HepG2 (cell line): Measurements from ENCODE around the gene CCDC148. TPM values are rescaled to one million over a fixed set of nuclear protein-coding genes. Genes with fewer than 3 reads are reported as not detected.
A peak's percentile ranks its signal among the peaks of the same experiment; 100 is the strongest.

Experiments used
- ATAC-seq: fragments of 200-7000 bp; cut with Tn5 transposase; 3 replicates; pipeline ENCODE4 v1.9.1; 2020; ENCODE audit warnings: mild to moderate bottlenecking, moderate library complexity
- BruUV-seq: library from RNA; stranded (reverse); fragments of 400-500 nt; replicated peaks from 2 replicates; lab custom pipeline; 2021; lab: Mats Ljungman, UMichigan
- CTCF ChIA-PET: fragments of 300-600 bp; formaldehyde crosslinking; extraction: SDS; loops from one replicate; lab custom pipeline; 2021; ENCODE audit warnings: low total read pairs, inconsistent platforms, low intra/inter-chr PET ratio; lab: Yijun Ruan, JAX
- POLR2A ChIA-PET: fragments of 350-600 bp; sonication (Branson Sonifier 250); formaldehyde crosslinking; loops from one replicate; lab custom pipeline; 2020; ENCODE audit warnings: antibody characterized with exemption, inconsistent platforms; lab: Yijun Ruan, JAX
- DNase-seq: peaks from one replicate; pipeline ENCODE4 v3.0.0-alpha.2; 2015; ENCODE audit warnings: low spot score
- FAIRE-seq: peaks from 3 replicates; lab custom pipeline; 2011; peaks lifted over from hg19 to GRCh38; lab: Jason Lieb, UNC
- H2AFZ ChIP-seq: one replicate; pipeline ENCODE4 v1.6.1; 2011; ENCODE audit warnings: low read length, inconsistent platforms
- H3K27ac ChIP-seq: fragments of 300-600 bp; 3 replicates; pipeline ENCODE4 v1.8.0; 2011; ENCODE audit warnings: mixed run types, mild to moderate bottlenecking, mixed read lengths, low read length, inconsistent platforms; ENCODE audit not compliant: insufficient read depth; ENCODE audit errors: extremely low read length
- H3K27me3 ChIP-seq, 2 experiments: fragments of 200-600 bp in 1 of 2; 2 replicates in 1 of 2; 3 replicates in 1 of 2; pipeline versions ENCODE4 v1.6.0 to v1.8.0; 2011; ENCODE audit warnings: low read length in 2 of 2, mild to moderate bottlenecking in 2 of 2, moderate library complexity in 2 of 2, inconsistent platforms in 1 of 2; ENCODE audit not compliant: insufficient read depth in 2 of 2, control insufficient read depth in 1 of 2
- H3K36me3 ChIP-seq, 2 experiments: fragments of 200-600 bp in 1 of 2; replicated peaks in 1 of 2; 2 replicates in 1 of 2; 3 replicates in 1 of 2; pipeline versions ENCODE4 v1.5.1 to v1.8.0; 2011; ENCODE audit warnings: low read length in 2 of 2, inconsistent platforms in 1 of 2; ENCODE audit not compliant: insufficient read depth in 2 of 2, control insufficient read depth in 1 of 2
- H3K4me1 ChIP-seq: 2 replicates; pipeline ENCODE4 v1.5.1; 2012; ENCODE audit warnings: low read length, inconsistent platforms; ENCODE audit not compliant: insufficient read depth
- H3K4me2 ChIP-seq: 2 replicates; pipeline ENCODE4 v1.6.0; 2011; ENCODE audit warnings: low read depth, low read length, inconsistent platforms
- H3K4me3 ChIP-seq, 3 experiments: fragments of 200-600 bp in 1 of 3; sonication (generic), shearing (Covaris generic) in 1 of 3; replicated peaks in 1 of 3; 2 replicates each; pipeline ENCODE4 v1.5.1; 2011 to 2016; ENCODE audit warnings: low read length in 3 of 3, inconsistent platforms in 2 of 3, low read depth in 2 of 3, mild to moderate bottlenecking in 2 of 3, control low read depth in 1 of 3, mixed read lengths in 1 of 3; ENCODE audit not compliant: insufficient read depth in 1 of 3
- H3K79me2 ChIP-seq: one replicate; pipeline ENCODE4 v1.6.1; 2011; ENCODE audit warnings: low read length, inconsistent platforms; ENCODE audit not compliant: insufficient read depth
- H3K9ac ChIP-seq: 2 replicates; pipeline ENCODE4 v1.6.0; 2011; ENCODE audit warnings: mild to moderate bottlenecking, low read depth, low read length, inconsistent platforms; ENCODE audit not compliant: insufficient read depth
- H3K9me3 ChIP-seq: 2 replicates; pipeline ENCODE4 v1.5.1; 2012; ENCODE audit warnings: mild to moderate bottlenecking, low read length
- H4K20me1 ChIP-seq: 2 replicates; pipeline ENCODE4 v1.6.0; 2011; ENCODE audit warnings: inconsistent platforms, mild to moderate bottlenecking, low read length, moderate library complexity; ENCODE audit not compliant: insufficient read depth
- AGO1 ChIP-seq: fragments of 200-400 bp; formaldehyde crosslinking; IDR thresholded peaks from 2 replicates; pipeline ENCODE4 v1.6.1; 2017; ENCODE audit warnings: mild to moderate bottlenecking, low read depth, low read length, moderate library complexity; ENCODE audit not compliant: poor library complexity, severe bottlenecking
- FOXA3 ChIP-seq: IDR thresholded peaks from 2 replicates; pipeline ENCODE4 v1.6.1; 2016; ENCODE audit warnings: missing genetic modification reagents, missing compliant biosample characterization
- GATAD2A ChIP-seq: IDR thresholded peaks from 2 replicates; pipeline ENCODE4 v1.6.1; 2016
- GZF1 ChIP-seq: sonication (generic); formaldehyde crosslinking; IDR thresholded peaks from 2 replicates; pipeline ENCODE4 v1.5.1; 2020; ENCODE audit warnings: mild to moderate bottlenecking, missing genetic modification reagents
- MAFF ChIP-seq: IDR thresholded peaks from 2 replicates; pipeline ENCODE4 v1.6.1; 2011; ENCODE audit warnings: low read depth, low read length, improper control_type of control experiment
- NCOA1 ChIP-seq: sonication (generic); formaldehyde crosslinking; IDR thresholded peaks from 2 replicates; pipeline ENCODE4 v1.9.0; 2021; ENCODE audit warnings: missing genetic modification reagents
- NR2F6 ChIP-seq, 2 experiments: IDR thresholded peaks; 2 replicates each; pipeline ENCODE4 v1.6.1; 2016; ENCODE audit warnings: antibody characterized with exemption in 1 of 2, mild to moderate bottlenecking in 1 of 2
- PITX1 ChIP-seq: sonication (generic); formaldehyde crosslinking; IDR thresholded peaks from 2 replicates; pipeline ENCODE4 v1.5.1; 2020; ENCODE audit warnings: mild to moderate bottlenecking, missing genetic modification reagents
- RXRB ChIP-seq: IDR thresholded peaks from 2 replicates; pipeline ENCODE4 v1.6.1; 2016; ENCODE audit warnings: borderline replicate concordance, missing genetic modification reagents, missing compliant biosample characterization
- TCF7 ChIP-seq: sonication (generic); IDR thresholded peaks from 2 replicates; pipeline ENCODE4 v1.6.1; 2016; ENCODE audit warnings: antibody characterized with exemption, low read depth
- ZBTB20 ChIP-seq: sonication (generic); formaldehyde crosslinking; IDR thresholded peaks from 2 replicates; pipeline ENCODE4 v1.8.1; 2023; ENCODE audit warnings: missing genetic modification reagents, low read depth, mild to moderate bottlenecking, borderline replicate concordance
- ZNF124 ChIP-seq: sonication (generic); formaldehyde crosslinking; IDR thresholded peaks from 2 replicates; pipeline ENCODE4 v1.4.0; 2020; ENCODE audit warnings: missing genetic modification reagents
- ZNF644 ChIP-seq: IDR thresholded peaks from 2 replicates; pipeline ENCODE4 v1.6.1; 2016; ENCODE audit warnings: low read depth
- ZNF75D ChIP-seq: sonication (generic); formaldehyde crosslinking; IDR thresholded peaks from 2 replicates; pipeline ENCODE4 v1.8.1; 2023; ENCODE audit warnings: missing genetic modification reagents, mild to moderate bottlenecking, borderline replicate concordance
- ZNF792 ChIP-seq: IDR thresholded peaks from 2 replicates; pipeline ENCODE4 v1.6.1; 2016
- WGBS: methylation state at CpG from one replicate; pipeline ENCODE4 v1.1.6; 2017; ENCODE audit warnings: low lambda C conversion rate; 5-methylcytosine and 5-hydroxymethylcytosine counted together
- in situ Hi-C: cut with HindIII; loops from 2 replicates; pipeline ENCODE4 v1.10.0; 2017; ENCODE audit warnings: low pct_unique_long_range_greater_than_20kb; ENCODE audit not compliant: extremely low pct_ligation_motif_present
- intact Hi-C: fragments of 100-400 bp; cut with micrococcal nuclease; formaldehyde crosslinking; loops from one replicate; pipeline ENCODE4 v1.10.0; 2022; ENCODE audit not compliant: unreplicated experiment
- polyA plus RNA-seq, 8 experiments: library from polyadenylated mRNA; depleted of rRNA in 3 of 8; stranded (reverse) in 7 of 8; unstranded in 1 of 8; fragments of >200 nt; fragmentation: Illumina TruSeq in 4 of 8; extraction: Trizol in 4 of 8; gene quantifications; 2 replicates each; pipeline versions ENCODE4 v1.2.1 to v1.2.3, GENCODE V29; 2011 to 2016; ENCODE audit warnings: low read depth in 4 of 8, missing spikeins in 1 of 8, mixed read lengths in 1 of 8; ENCODE audit not compliant: insufficient read depth in 1 of 8
- total RNA-seq, 5 experiments: library from RNA; depleted of rRNA; stranded (reverse); fragments of >200 nt; fragmentation: Illumina TruSeq; extraction: Trizol; gene quantifications; 2 replicates each; pipeline ENCODE4 v1.2.3, GENCODE V29; 2016; ENCODE audit warnings: low read depth in 1 of 5
- TF ChIP-seq, protein P1 (sequence below): IDR thresholded peaks from 2 replicates; pipeline ENCODE4 v1.6.1; 2012; ENCODE audit warnings: inconsistent platforms
- TF ChIP-seq, protein P2 (sequence below): sonication (generic); formaldehyde crosslinking; IDR thresholded peaks from 2 replicates; pipeline ENCODE4 v1.4.0; 2020; ENCODE audit warnings: missing genetic modification reagents
- TF ChIP-seq, protein P3 (sequence below): sonication (generic); formaldehyde crosslinking; conservative IDR thresholded peaks from 2 replicates; pipeline ENCODE4 v1.4.0; 2020; ENCODE audit warnings: mild to moderate bottlenecking, missing genetic modification reagents, moderate library complexity
- TF ChIP-seq, protein P4 (sequence below): sonication (generic); formaldehyde crosslinking; IDR thresholded peaks from 2 replicates; pipeline ENCODE4 v1.4.0; 2020; ENCODE audit warnings: missing genetic modification reagents, borderline replicate concordance

Gene CCDC148
- total and polyA plus RNA-seq, 2 of the 13 experiments (the other 11 are each of a cell fraction or from before 2014, with no cell fraction given), result 0.30 to 0.49 TPM

DNA sequence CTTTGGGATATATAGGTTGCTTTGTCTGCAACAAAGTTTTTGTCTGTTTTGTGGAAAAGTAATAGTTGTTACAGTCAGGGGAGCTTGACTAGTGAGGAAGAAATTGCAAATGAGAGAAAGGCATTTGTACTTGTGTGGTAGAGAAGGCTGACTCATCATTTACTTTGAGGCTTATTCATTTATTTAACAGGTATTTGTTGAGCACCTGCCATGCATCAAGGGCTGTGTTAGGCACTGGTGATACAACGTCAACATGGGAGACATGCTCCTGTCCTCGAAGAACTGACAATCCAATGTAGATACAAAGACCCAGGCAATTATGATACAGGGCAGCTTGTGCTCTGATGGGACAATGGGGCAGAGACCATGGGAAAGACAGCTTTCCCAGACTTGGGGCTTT lies 275.4 kb downstream of the CCDC148 start:
- Histone ChIP-seq H4K20me1 (no peaks in the 10 kb centered on the region), H3K27ac (no peak overlapping the region), H3K36me3 (no peaks in the 10 kb centered on the region), H3K4me1 (peaks cover 66% of the 10 kb centered on the region), H3K9ac (no peak overlapping the region), H3K4me3 (no peak overlapping the region), H3K9me3 (no peaks in the 10 kb centered on the region), H3K79me2 (no peaks in the 10 kb centered on the region), H2AFZ (no peak overlapping the region), H3K27me3 (no peaks in the 10 kb centered on the region), H3K4me2 (no peak overlapping the region)
- ChIA-PET POLR2A (interaction anchor here (2.9 to 3.3 kb wide), 2 partner anchors 50 to 277 kb away, joined by 10 to 11 read pairs; no protein-coding TSS in a partner anchor), CTCF (no interaction called here)
- DNase-seq (peak; percentile 59), ATAC-seq (no peak), FAIRE-seq (no peak)
- in situ Hi-C loops (loop anchor here (5.0 kb wide), 1 partner anchor 276 kb away; the partner anchor contains the start of genes CCDC148 and PKP4), intact Hi-C loops (no loop called here)
- BruUV-seq, result no TSS peak
- WGBS, result 7% methylated on average over 2 of the region's 2 CpGs
- TF ChIP-seq, protein P1, sequence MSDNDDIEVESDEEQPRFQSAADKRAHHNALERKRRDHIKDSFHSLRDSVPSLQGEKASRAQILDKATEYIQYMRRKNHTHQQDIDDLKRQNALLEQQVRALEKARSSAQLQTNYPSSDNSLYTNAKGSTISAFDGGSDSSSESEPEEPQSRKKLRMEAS, result peak; percentile 54; the same call in 1 of the 2 replicates
- TF ChIP-seq ZBTB20 (CRISPR knock-in tag) (peak; percentile 40; the same call in 1 of the 2 replicates), ZNF644 (peak; percentile 77), MAFF (peak; percentile 99), FOXA3 (CRISPR knock-in tag) (peak; percentile 71), PITX1 (CRISPR knock-in tag) (no peak), NCOA1 (no peak), ZNF792 (no peak), GATAD2A (CRISPR knock-in tag) (peak; percentile 55; the same call in 1 of the 2 replicates), AGO1 (no peak), NR2F6 (IDR thresholded peaks at IDR 0.05) (no peak), NR2F6 (CRISPR knock-in tag; IDR thresholded peaks at IDR 0.05) (peak; percentile 19; the same call in 1 of the 2 replicates), RXRB (CRISPR knock-in tag) (peak; percentile 51; the same call in 1 of the 2 replicates), ZNF75D (no peak), GZF1 (CRISPR knock-in tag) (no peak), TCF7 (peak; percentile 26; the same call in 1 of the 2 replicates), ZNF124 (CRISPR knock-in tag) (no peak)
- TF ChIP-seq, protein P2, sequence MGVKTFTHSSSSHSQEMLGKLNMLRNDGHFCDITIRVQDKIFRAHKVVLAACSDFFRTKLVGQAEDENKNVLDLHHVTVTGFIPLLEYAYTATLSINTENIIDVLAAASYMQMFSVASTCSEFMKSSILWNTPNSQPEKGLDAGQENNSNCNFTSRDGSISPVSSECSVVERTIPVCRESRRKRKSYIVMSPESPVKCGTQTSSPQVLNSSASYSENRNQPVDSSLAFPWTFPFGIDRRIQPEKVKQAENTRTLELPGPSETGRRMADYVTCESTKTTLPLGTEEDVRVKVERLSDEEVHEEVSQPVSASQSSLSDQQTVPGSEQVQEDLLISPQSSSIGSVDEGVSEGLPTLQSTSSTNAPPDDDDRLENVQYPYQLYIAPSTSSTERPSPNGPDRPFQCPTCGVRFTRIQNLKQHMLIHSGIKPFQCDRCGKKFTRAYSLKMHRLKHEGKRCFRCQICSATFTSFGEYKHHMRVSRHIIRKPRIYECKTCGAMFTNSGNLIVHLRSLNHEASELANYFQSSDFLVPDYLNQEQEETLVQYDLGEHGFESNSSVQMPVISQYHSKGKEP (CRISPR knock-in tag), result no peak
- TF ChIP-seq, protein P3, sequence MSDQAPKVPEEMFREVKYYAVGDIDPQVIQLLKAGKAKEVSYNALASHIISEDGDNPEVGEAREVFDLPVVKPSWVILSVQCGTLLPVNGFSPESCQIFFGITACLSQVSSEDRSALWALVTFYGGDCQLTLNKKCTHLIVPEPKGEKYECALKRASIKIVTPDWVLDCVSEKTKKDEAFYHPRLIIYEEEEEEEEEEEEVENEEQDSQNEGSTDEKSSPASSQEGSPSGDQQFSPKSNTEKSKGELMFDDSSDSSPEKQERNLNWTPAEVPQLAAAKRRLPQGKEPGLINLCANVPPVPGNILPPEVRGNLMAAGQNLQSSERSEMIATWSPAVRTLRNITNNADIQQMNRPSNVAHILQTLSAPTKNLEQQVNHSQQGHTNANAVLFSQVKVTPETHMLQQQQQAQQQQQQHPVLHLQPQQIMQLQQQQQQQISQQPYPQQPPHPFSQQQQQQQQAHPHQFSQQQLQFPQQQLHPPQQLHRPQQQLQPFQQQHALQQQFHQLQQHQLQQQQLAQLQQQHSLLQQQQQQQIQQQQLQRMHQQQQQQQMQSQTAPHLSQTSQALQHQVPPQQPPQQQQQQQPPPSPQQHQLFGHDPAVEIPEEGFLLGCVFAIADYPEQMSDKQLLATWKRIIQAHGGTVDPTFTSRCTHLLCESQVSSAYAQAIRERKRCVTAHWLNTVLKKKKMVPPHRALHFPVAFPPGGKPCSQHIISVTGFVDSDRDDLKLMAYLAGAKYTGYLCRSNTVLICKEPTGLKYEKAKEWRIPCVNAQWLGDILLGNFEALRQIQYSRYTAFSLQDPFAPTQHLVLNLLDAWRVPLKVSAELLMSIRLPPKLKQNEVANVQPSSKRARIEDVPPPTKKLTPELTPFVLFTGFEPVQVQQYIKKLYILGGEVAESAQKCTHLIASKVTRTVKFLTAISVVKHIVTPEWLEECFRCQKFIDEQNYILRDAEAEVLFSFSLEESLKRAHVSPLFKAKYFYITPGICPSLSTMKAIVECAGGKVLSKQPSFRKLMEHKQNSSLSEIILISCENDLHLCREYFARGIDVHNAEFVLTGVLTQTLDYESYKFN (CRISPR knock-in tag), result 0 out of 2 replicates have a peak, but pooled peaks have one; percentile 15
- TF ChIP-seq, protein P4, sequence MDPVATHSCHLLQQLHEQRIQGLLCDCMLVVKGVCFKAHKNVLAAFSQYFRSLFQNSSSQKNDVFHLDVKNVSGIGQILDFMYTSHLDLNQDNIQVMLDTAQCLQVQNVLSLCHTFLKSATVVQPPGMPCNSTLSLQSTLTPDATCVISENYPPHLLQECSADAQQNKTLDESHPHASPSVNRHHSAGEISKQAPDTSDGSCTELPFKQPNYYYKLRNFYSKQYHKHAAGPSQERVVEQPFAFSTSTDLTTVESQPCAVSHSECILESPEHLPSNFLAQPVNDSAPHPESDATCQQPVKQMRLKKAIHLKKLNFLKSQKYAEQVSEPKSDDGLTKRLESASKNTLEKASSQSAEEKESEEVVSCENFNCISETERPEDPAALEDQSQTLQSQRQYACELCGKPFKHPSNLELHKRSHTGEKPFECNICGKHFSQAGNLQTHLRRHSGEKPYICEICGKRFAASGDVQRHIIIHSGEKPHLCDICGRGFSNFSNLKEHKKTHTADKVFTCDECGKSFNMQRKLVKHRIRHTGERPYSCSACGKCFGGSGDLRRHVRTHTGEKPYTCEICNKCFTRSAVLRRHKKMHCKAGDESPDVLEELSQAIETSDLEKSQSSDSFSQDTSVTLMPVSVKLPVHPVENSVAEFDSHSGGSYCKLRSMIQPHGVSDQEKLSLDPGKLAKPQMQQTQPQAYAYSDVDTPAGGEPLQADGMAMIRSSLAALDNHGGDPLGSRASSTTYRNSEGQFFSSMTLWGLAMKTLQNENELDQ (CRISPR knock-in tag), result no peak
